Uterus (tissue), 2 donors: ENCODE data around the gene AGPAT3.

Experiments used
- CTCF ChIP-seq, 4 experiments: fragments of 200-600 bp in 2 of 4; fragments of 450-650 bp in 2 of 4; sonication (generic) in 2 of 4; IDR thresholded peaks; one replicate each; pipeline ENCODE4 v1.5.1; 2016 to 2019; ENCODE audit warnings: antibody characterized with exemption in 4 of 4, mild to moderate bottlenecking in 2 of 4, moderate library complexity in 1 of 4
- POLR2A ChIP-seq, 2 donors: fragments of 450-650 bp; IDR thresholded peaks; one replicate each; pipeline ENCODE4 v1.6.1; 2016; ENCODE audit warnings: antibody characterized with exemption in 2 of 2, mild to moderate bottlenecking in 1 of 2, moderate library complexity in 1 of 2

- TF ChIP-seq CTCF (IDR thresholded peaks at IDR 0.05) (no peak), POLR2A (IDR thresholded peaks at IDR 0.05) (no peak)
Measured at GRCh38 chr21:43825936-43826622, 38.9 kb upstream of the AGPAT3 start.
